GM23248 (cell line): ENCODE results near the gene FEZ2.

Experiments used
- EZH2 ChIP-seq: fragments of 200-600 bp; sonication (generic); IDR thresholded peaks from 2 replicates; pipeline ENCODE4 v1.6.1; 2018; ENCODE audit warnings: antibody characterized with exemption, mild to moderate bottlenecking; ENCODE audit not compliant: insufficient read depth, poor library complexity, severe bottlenecking
- EZH2phosphoT487 ChIP-seq: fragments of 200-600 bp; sonication (generic); IDR thresholded peaks from 2 replicates; pipeline ENCODE4 v1.6.1; 2018; ENCODE audit warnings: antibody characterized with exemption, moderate library complexity, mild to moderate bottlenecking, low read depth; ENCODE audit not compliant: insufficient read depth

DNA sequence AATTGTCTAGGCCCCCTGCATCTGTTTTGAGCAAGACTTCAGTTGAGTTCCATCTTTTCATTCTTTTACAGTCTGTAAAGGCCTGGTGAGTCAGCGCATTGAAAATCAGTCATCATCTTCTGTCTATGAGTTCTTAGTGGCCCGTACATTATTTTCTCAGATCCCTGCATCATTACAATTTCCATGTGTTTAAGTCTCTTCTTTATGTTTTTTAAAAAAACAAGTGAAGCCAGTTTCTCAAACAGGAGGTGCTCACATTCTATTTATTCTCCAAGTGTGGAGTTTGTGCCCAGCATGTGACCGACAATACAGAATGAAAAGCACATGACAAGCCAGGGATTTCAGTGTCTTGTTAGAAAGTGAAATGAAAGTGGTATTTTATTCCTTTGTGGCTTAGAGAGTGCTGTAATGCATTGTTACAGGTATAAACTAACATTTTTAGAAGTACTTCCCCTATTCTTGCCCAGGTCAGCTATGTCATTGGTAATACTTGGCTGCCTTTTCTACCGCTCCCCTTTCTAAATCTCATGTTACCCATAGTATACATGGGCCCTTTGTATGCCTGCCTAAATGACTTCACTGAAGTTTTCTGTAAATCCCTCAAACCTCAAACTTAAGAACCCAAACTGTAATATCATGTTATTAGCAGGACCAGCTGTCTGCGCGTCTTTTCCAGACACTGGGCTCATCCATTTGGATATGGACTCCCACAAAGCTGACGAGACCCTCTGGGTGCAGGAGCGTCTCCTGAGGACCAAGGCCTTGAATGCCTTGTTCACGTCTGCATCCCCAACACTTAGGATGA, 67.6 kb downstream of the FEZ2 start:
- no peak for TF ChIP-seq EZH2
- no peak for TF ChIP-seq EZH2phosphoT487
